HG02678 (cell line): ENCODE measurements around the gene LPCAT2.
"Not testable (repeated sequence)": the region's sequence is repeated elsewhere in the genome, so short reads cannot be mapped to it uniquely, and the experiment has no call there.

Source experiments
- ATAC-seq: cut with Tn5 transposase; IDR thresholded peaks from one replicate; pipeline ENCODE4 v1.9.1; 2021; ENCODE audit warnings: mild to moderate bottlenecking, moderate library complexity; ENCODE audit not compliant: unreplicated experiment

LPCAT2 gene

DNA sequence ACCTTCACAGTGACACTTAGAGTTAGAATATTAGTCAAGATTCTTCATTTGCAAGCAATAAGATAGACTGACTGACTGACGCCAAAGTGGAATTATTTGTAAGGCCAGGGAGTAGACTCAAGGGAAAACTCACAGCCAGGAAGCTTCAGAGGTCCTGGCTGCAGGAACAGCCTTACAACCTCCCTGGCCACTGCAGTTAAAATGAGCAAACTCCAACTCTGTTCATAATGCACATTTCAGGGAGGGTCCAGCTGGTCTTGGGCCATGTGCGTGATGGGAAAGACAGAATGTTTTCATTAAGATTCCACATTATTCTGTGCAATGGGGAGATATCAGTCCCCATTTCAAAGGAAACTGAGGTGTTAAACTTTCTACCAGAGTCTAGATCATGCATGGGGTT lies 67.5 kb downstream of the LPCAT2 start:
- ATAC-seq = no peak

DNA sequence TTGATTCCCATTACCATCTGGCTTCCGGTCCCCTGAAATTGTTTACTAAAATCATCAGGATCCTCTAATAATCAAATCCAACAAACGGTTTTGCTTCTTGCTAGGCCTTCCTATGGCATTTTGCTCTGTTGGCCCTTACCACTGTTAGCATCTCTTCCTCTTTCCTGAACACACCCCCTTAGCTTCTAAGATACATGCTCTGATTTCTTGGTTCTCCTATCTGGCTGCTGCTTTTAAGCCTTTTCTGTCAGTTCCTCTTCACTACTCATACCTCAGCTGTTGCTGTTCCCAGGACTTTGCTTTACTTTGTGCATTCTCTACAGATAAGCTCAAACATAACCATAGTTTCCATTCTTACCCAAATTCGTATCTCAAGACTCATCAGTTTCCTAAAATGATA lies 69.0 kb downstream of the LPCAT2 start:
- no peak for ATAC-seq

DNA sequence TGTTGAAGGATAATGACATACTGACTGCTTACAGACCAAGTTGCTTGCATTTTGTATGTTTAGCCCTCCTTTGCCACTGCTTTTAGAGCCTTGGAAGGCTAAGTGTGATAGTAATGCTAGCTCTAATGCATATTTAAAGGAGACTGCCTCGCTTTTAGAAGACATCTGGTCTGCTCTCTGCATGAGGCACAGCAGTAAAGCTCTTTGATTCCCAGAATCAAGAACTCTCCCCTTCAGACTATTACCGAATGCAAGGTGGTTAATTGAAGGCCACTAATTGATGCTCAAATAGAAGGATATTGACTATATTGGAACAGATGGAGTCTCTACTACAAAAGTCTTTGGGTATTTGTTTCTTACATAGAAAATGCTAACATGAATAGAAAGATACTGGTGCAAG lies 76.8 kb downstream of the LPCAT2 start:
- ATAC-seq = no peak

DNA sequence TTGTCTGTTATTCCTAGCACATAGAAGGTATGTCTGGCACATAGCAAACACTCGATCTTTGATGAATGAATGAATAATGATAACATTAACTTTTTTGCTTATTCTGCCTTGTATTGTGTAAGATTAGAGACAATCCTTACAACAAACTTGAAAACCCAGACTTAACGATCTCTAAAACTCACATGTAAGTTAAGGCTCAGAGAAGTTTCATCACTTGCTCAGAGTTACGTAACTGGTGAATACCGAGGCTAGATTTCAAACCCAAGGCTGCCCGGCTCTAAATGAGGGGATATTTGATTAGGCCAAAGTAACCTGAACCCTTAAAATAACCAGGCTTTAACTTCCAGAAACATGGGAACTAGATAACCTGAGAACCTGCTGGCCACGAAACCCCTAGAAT lies 79.9 kb downstream of the LPCAT2 start:
- no peak for ATAC-seq

DNA sequence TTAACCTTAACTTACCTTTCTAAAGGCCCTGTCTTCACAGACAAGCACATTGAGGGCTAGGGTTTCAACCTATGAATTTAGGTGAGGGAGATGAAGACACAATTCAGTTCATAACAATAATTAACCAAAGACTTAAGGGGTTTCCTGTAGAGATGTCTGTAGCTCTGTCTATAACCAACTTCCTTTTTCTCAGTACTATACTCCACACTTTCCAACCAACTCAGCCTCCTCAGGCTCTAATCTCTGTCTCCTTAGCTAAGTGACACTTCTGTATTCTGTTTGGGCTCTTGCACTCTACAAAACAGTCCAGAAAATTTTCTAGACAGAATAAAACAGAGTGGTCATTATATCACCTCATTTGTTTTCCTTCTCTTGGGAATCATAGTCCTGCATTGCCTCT lies 83.4 kb downstream of the LPCAT2 start:
- no peak for ATAC-seq

DNA sequence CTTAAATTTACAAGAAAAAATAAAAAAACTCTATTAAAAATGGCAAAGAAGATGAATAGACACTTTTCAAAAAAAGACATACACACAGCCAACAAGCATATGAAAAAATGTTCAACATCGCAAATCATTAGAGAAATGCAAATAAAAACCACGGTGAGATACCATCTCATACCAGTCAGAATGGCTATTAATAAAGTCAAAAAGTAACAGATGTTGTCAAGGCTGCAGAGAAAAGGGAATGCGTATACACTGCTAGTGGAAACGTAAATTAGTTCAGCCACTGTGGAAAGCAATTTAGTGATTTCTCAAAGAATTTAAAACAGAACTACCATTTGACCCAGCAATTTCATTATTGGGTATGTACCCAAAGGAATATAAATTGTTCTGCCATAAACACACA lies 89.1 kb downstream of the LPCAT2 start:
- ATAC-seq = no peak

DNA sequence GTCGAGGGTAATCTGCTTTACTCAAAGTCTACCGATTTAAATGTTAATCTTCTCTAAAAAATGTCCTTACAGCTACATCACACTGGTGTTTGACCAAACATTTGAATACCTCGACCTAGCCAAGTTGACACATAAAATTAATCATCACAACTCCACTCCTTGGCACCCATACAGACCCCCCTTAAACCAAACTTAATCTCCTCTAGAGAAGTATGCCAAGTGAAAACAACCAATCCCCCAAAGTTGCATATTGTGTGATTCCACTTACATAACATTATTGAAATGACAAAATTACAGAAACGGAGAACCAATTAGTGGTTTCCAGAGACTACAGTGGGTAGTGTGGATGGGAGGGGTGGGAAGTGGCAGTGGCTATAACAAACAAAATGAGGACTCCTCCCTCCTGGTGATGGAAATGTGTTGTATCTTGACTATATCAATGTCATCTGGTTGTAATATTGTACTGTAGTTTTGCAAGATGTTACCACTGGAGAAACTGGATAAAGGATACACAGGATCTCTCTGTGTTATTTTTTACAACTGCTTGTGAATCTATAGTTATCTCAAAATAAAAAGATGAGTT lies 97.0 kb downstream of the LPCAT2 start:
- no peak for ATAC-seq

DNA sequence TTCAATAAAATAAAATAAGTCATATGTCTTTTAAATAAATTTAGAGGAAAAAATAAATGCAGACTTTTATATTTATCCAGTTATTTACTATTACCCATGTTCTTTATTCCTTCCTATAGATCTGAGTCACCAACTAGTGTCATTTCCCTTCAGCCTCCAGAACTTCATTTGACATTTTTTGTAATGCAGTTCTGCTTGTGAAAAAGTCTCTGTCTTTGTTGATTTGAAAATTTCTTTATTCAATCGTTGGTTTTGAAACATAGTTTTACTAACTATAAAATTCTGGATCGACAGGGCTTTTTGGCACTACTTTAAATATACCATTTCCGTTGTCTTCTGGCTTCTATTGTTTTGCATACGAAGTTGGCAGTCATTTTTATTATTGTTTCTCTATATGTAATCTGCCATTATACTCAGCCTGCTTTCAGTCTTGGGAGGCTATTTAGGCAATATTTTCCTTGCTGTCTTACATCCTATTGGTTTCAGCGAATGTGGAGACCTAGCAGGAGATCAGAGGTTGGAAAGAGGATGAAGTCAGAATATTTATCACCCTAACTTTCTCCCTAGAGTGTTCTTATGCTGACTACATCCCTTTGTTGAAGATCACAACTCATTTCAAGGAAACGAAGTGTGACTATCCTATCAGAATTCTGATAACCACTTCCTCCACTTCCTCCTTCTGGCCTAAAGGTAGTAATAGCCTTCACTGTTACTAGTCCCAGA lies 104.9 kb downstream of the LPCAT2 start:
- ATAC-seq = no peak

DNA sequence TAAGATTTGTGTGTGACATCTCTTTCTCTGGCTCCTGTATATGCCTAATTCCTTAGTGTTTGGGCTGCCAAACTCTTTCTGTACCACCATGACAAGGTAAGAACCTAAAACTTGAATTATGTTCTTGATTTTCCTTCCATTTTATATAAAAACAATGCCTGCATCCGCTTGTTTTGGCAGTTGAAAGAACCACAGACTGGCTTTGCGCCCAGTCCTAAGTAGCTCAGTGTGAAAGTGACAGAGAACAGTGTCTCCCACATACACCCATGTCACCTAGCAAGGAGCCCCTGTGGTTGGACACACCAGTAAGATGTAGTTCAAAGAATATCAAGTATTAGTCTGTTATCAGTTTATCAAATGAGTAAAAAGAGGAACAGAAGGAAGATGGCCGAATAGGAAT lies 106.2 kb downstream of the LPCAT2 start:
- ATAC-seq = no peak

DNA sequence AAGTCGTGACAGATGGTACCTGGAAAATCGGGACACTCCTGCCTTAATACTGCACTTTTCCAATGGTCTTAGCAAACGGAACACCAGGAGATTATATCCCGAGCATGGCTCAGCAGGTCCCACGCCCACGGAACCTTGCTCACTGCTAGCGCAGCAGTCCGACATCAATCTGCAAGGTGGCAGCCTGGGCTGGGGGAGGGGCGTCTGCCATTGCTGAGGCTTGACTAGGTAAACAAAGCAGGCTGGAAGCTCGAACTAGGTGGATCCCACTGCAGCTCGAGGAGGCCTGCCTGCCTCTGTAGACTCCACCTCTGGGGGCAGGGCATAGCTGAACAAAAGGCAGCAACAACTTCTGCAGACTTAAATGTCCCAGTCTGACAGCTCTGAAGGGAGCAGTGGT lies 106.8 kb downstream of the LPCAT2 start:
- not testable (repeated sequence) for ATAC-seq

DNA sequence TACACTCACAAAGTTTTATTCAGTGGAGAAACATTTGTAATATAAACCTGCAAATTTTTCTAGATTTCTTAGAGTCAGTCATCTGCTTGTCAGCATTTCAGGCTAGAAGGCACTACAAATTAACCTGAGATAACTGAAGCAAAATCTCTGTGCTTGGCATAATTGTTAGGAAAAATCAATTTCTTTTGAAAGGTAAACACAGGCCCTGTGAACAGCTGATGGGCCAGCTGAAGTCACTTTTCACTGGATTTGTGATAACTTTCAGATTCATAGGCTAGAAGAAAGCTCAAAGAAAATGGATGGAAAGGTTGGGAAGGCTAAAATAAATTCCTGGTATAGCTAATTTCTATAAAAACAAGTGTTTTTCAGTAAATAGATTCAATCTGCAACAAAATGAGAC lies 112.9 kb downstream of the LPCAT2 start:
- ATAC-seq = no peak

DNA sequence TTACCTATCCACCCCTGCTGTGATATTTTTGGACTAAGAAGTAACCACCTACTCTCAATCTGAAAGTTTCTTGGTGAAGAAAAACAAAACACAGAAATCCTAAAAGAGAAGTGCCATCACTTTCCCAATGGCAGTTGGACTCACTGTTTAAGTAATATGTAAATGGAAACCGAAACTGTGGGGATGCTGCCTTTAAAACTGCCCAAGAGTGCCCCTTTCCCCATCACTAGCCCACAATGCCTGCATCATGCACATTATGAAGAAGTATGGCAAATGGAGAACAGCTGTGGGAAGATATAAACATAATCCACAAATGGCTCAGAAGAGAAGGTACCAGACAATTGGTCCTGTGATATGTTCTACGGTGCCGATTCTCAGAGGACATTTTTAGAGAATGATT lies 113.4 kb downstream of the LPCAT2 start:
- no peak for ATAC-seq

DNA sequence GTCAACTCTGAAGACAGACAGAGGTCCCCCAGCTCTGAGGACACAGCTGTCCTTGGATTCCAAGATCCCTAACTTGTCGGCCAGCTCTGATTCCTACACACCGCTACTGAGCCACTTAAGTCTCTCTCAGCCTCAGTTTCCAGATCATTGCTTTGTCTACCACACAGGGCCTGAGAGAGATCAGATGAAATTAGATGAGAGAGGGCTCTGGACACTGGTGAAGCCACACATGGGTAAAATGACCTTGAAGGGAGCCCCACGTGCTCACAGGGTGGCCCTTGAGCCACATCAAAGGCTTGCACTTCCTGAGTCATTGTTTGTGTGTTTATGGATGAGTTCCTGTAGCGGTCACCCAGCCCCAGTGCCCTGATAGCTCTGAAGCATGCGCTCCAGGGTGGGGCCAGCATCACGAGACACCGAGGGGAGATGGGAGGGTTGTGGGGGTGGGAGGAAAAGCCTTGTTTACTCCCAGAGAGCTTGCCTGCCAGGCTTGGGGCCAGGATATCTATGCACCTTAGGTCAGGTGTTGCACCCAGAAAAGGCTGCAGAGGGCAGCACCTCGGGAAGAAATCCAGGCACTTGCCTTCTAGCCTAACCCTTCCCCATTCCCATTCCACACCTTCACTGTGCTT lies 114.2 kb downstream of the LPCAT2 start:
- no peak for ATAC-seq

DNA sequence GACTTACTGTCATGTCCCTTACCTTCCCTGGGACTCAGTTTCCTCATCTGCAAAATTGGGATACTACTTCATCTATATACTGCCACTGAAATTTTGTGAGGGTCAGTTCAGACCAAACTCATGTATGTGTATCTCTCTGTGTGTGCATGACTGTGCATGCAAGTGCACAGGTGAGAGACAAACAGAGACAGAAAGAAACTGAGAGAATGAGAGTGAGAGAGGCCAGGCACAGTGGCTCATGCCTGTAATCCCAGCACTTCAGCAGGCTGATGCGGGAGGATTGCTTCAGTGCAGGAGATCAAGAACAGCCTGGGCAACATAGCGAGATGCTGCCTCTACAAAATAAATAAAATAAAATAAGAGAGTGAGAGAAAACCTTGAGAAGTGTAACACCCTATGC lies 114.8 kb downstream of the LPCAT2 start:
- no peak for ATAC-seq

DNA sequence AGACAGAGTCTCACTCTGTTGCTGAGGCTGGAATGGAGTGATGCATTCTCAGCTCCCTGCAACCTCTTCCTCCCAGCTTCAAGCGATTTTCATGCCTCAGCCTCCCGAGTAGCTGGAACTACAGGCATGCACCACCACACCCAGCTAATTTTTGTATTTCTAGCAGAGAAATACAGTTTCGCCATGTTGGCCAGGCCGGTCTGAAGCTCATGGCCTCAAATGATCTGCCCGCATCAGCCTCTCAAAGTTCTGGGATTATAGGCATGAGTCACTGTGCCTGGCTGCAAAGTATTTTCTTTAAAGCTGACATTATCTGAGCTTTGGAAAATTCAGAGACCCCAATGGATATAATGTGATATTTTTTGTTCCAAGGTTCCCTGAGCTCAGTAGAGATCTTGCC lies 115.8 kb downstream of the LPCAT2 start:
- ATAC-seq = no peak

DNA sequence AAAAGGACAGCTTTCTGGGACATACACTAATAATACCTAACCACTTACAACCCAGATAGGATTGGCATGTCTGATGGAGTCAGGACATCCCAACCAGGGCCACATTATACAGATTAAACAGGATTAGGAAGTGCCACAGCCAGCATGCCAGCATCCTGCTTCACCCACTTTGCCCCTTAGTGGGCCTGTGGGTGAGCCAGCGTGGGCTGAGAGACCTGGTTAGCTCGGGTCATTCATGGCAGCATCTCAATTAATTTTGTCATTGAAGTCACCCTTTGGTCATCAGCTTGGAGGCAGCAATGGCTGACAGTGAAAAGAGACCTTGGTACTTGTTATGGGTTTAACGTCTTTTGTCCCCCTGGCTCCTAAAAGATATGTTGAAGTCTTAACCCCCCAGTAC lies 117.0 kb downstream of the LPCAT2 start:
- no peak for ATAC-seq

DNA sequence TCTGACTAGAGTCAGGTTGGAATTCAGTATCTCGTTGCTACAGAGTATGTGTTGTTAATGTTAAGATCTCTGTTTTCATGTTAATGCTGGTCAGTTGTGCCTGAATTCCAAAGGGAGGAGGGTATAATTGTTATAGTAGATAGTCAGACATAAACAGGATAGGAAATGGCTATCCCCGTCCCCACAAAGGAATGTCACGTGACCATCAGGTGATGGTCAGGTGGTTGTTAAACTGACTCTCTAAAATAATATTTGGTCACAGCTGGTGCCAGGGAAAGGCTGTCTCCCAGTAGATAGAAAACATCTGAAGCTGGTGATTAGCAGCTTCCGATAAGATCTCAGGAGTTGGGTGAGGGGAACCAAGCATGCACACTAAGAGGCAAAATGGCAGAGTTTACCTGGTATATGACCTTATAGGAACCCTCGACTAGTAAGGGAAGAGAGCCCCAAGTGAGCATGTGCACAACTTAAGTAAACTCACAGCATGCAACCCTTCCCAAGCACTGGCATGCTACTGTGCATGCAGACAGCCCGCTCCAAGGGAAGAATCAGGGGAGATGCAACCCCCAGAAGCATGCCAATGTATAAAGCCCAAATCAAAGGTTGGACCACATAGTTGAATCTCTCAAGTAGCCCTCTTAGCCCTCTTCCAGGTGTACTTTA lies 119.6 kb downstream of the LPCAT2 start:
- ATAC-seq = no peak

DNA sequence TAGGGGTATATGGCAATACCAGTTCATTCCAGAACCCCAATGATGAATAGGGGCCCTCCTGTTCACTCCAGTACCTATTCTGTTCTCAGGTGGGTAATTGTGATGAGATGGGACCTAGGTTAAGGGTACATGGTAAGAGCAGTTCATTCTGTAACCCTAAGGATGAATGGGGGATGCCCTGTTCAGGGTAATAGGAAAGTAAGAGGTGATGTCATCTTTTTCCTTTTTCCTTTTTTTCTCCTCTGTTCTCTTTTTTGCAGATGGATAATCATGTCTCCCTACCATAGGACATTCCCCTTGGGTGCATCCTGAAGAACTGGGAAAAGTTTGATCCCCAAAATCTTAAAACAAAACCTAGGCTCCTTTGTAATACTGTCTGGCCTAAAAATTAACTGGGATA lies 121.9 kb downstream of the LPCAT2 start:
- ATAC-seq = no peak

DNA sequence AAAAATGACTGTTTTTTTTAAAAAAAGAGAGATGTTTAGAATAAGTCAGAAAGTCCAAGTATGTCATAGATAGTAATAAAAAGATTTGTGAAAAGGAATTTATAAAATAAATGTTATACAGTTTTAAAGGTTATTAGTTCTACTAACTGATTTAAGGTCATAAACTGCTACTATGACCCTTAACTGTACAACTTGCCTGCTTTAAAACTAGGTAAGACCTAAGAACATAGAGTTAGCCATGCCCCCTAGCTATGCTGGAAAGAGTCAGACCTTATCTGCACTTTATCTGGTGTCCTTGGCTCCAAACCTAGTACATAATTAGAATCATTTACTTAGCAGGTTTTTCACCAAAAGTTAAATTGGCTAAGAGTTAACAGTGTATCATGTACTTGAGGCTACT lies 123.4 kb downstream of the LPCAT2 start:
- no peak for ATAC-seq

DNA sequence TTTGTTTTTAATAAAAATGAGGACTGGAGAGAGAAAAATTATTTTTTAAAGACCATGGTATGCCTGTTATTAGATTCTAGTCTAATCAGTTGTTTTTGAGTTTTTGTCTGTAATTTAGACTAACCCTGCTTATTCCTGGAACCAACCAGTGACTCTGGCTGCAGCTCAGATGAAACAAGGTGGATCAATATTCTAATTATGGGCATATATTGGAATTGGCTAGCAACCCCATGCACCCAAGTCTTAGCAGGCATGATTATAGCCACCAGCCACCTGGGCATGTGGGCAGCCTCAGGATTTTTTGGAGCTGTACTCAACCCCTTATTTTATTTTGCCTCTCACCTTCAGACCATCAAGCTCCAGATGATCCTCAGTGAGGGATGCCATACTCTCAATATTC lies 125.3 kb downstream of the LPCAT2 start:
- ATAC-seq = no peak
